ENCODE results near the gene SHC3. TPM values are rescaled to one million over a fixed set of nuclear protein-coding genes. Genes with fewer than 3 reads are reported as not detected.

The SHC3 gene
- total RNA-seq, 1 donor from 2014 or later = 10.8 TPM

- DNase-seq (ENCODE audit: low read depth, low spot score) = no peak
Observed at GRCh38 chr9:89024727-89025126, 153.9 kb downstream of the SHC3 start.

GRCh38 chr9:89023740-89024139 is 154.9 kb downstream of the SHC3 start:
- DNase-seq (ENCODE audit: low read depth, low spot score) = no peak

GRCh38 chr9:89022902-89023301 is 155.7 kb downstream of the SHC3 start:
- DNase-seq (ENCODE audit: low read depth, low spot score) = no peak

- DNase-seq (ENCODE audit: low read depth, low spot score) = no peak
Observed at GRCh38 chr9:89022001-89022759, 156.4 kb downstream of the SHC3 start.

DNA sequence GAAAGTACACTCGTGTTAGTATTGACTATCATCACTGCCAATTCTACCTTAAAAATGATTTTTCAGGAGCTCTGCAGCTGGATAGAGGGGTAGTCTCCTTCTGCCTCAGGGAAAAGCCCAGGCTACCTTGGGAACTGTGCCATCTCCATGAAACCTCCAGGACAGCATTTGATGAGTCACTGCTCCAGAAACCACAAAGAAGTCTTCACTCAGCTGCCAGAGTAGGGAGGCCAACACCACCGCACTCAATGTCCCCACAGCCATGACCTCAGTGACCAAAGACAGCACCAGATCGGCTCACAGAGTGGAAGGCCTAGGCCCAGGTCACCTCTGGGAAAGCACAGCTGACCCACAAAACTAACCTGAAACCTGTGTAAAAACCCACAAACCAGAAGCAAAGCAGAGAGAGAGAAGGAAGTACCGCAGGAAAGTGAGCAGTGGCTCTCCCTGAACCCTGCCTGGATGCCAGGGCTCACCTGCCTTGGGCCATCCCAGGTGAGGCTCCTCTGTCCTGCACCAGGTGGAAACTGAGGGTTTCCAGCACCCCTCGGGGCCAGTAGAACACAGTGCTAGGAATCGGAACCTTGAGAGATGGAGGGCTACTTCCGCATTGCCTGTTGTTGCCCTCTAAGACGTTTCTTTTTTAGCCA is 157.3 kb downstream of the SHC3 start:
- no peak for DNase-seq (ENCODE audit: low read depth, low spot score)

- no peak for DNase-seq (ENCODE audit: low read depth, low spot score)
Observed at GRCh38 chr9:89020754-89021153, 157.9 kb downstream of the SHC3 start.

- DNase-seq (ENCODE audit: low read depth, low spot score) = no peak
Observed at GRCh38 chr9:89015336-89015735, 163.3 kb downstream of the SHC3 start.

- no peak for DNase-seq (ENCODE audit: low read depth, low spot score)
Observed at GRCh38 chr9:89014153-89014552, 164.5 kb downstream of the SHC3 start.

DNA sequence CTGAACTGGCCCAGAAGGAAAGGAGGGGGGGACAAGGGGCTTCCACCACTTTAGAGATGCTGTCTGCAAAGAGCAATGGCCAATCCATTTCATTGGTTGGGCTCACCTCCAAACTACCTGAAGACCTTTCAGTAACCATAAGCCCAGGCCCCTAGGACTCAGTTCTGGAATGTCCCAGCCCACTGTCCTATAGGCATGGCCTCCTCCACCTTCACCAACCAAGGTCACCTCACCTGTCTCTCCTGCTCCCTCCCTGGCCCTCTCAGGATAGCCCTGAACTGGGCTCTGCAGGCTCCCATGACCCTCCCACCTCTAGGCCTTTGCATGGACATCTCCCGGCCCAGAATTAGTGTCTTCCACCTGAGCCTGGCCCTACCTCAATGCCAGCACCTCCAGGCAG is 165.0 kb downstream of the SHC3 start:
- no peak for DNase-seq (ENCODE audit: low read depth, low spot score)

DNA sequence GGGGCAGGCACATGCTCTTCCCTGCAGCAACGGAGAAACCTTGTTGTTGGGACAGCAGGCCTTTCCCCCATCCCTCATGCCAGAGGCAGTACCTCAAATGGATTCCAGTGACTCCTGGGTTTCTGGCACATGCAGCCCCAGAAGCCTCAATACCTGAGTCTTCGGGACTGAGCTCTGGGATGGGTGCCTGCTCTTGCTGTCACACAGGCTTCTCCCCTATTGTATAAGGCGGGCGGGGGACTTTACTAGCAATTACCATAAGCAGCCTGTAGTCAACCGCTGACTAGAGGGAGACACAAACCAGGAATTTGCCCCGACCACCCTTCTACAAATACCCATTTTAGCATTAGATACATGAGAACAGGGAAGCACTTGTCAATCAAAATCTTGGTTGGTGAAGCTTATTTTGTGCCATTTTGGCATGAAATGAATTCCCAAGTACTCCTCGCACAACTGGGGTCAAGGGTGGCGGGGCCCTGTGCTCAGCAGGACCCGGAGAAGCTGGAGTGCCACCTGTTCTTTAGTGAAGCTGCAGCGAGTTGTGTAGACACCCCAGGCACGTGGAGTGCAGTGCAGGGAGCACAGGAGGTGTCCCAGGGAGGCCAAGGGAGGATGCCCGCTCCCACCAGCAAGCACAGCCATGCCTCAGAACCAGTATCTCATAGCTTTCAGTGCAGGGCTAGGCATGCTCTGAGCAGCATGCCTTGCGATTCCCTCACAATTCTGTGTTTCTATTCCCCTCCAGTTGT is 166.2 kb downstream of the SHC3 start:
- no peak for DNase-seq (ENCODE audit: low read depth, low spot score)

DNA sequence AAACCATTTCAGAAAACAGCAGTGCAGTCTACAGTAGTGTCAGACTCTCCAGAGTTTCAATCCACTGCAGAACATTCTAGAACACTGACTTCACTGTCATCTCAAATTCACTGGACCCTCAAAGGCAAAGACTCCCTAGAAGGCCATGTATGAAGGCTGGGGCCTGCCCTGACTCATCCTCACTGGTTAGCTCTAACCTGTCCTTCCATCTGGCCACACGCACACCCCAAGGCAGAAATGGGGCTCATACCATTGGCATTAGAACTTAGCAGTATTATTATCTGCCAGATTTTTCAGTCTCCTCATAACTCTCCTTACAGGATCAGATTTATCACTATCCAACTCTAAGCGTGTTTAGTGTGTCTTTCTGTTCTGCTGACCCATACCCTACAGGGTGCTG is 166.9 kb downstream of the SHC3 start:
- DNase-seq (ENCODE audit: low read depth, low spot score) = no peak

- DNase-seq (ENCODE audit: low read depth, low spot score) = no peak
Observed at GRCh38 chr9:89010526-89011111, 168.0 kb downstream of the SHC3 start.

DNA sequence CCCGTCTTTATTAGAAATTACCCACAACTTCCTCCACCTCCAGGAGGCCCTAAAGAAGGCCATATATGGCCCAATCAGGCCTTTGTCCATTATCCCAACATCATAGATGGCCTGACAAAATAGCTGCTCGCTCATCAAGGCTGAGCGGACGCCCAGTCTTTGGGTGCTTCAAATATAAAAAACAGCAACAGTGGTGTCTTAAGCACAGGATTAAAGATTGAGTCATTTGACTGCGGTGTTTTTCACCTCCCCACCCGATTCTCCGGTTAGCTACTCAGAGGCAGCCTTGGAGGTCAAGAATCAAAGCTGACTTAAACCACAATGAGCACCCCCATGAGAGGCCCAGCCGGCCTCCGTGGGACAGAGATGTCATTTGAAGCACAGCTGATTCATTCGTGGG is 168.6 kb downstream of the SHC3 start:
- DNase-seq (ENCODE audit: low read depth, low spot score) = no peak

DNA sequence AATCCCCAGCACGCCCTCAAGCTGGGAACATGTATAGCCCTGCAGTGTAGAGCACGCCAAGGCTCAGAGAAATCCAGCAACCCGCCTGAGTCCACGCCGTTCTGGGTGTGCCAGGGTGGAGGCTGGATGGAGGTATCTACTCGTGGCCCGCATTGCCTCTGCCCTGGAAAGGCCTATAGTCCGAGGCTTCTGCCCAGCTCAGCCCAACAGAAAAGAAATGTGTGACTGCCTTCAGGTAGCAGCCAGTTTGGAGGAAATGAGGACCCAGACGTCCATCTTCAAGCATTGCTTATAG is 169.1 kb downstream of the SHC3 start:
- no peak for DNase-seq (ENCODE audit: low read depth, low spot score)

DNA sequence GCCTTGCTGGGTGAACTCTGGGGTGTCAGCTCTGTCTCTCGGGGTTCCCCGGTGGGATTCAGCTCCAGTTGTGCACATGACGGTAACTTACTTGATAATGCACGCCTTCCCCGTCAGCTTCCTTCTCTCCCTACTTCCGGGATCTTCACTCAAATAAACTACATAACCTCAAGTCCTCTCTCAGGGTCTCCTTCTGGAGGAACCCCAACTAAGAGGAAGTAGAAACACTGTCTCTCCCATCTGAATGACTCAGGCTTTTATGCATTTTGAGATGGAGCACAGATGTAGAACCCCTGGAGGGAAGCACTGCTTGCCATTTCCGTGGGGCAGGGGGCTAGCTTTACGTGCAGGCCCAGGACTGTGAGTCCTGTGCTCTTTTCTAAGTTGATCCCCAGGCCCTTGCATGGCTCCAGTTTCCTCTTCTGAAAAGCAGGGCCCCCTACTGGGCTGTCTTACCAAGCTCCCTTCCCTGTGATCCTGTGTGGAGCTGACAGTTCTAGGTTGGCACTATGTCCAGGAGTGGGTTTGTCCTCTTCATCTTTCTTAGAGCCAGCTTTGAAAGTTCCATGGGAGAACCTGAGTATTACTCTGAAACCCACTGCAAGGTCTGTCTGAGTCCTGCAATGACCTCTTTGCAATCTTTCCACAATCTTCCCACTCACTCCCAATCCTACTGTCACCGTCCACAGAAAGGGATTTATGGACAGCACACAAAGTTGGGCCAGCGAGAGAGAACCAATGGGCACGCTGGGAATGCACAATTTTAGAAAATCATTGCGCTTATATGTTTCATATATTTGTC is 169.7 kb downstream of the SHC3 start:
- no peak for DNase-seq (ENCODE audit: low read depth, low spot score)

DNA sequence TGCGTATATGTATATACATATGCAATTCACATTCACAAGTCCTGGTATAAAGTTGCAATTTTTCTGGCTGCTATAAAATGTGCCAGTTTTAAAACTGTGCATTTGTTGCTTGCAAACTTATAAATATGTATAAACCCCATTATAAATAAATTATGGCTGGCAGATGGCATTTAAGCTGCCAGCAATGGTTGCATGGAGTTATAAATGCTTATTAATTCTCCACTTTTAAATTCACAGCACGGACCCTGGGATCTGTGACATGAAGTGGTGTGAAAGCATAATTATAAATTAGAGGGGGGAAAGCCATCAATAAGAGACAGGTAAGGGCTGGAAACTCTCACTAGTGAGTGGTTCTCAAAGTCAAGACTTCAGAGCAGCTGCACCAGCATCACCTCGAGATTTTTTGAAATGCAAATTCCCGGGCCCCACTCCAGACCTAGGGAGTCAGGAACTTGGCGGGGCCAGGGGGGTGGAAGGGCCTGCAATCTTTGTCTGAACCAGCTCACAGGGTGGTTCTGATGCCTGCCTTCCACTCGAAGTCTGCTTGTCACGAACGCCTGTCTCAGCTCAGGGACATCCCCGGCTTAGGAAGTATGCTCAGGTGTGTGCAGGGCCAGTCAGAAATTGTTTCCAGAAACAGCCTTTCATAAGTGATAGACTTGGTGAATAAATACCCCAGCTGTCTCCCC is 170.4 kb downstream of the SHC3 start:
- no peak for DNase-seq (ENCODE audit: low read depth, low spot score)

DNA sequence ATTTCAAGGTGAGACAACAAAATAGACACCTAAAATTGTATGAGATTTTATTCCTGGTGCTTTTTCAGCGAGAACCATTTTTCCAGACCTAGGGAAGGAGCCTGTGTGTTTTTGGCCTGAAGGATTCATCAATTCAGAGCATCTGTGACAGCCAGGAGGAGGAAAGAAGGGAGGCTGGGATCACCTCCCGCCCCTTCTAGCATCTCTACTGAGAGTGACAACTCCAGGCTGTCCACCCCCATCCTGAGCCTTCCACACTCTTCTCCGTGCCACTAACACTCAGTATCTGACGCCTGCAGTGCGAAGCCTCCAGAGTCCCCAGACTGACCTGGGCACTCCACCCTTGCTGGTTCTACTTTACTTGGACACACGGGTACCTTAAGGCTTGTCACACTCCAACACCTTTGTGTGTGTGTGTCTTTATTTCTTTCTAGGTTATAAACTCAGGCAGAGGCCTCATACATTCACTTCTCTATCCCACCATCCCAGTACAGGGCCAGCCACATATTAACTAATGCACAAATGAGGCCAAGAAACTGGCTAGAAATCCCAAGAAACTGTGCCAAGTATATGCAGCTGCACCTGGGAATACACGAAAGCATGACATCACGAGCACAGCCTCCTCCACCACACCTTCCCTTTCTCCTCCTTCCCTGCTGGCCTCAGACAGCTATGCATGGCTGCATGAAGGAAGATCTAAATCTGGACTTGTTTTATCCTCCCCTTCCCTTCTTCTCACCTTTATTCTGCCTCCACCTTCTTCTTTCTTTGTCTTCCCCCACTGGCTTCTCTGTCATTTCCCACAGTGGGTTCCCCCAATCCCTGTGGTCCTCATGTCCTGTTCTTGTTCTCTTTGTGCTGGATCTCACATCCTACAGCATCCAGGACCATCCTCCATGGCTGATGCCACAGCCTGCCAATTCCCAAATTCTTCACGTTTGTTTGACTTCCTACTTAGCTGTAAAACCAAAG is 171.3 kb downstream of the SHC3 start:
- DNase-seq (ENCODE audit: low read depth, low spot score) = no peak

DNA sequence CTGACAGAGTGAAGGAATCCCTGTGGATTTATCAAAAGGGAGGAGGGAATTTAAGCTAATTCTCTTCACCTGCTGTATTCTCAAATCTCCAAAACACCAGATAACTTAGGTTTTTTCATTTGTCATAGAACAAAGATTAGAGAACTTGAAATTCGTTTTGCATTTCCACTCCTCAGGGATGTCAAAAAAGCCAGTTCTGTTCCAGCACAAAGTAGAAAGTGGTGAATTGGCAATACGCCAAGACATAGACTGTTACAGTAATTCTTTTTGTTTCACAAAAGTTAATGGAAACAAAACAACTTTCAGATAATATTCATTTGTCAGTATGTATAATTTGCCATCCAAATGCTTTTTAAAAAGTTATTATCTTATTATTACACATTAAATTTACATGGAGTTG is 172.4 kb downstream of the SHC3 start:
- DNase-seq (ENCODE audit: low read depth, low spot score) = no peak

DNA sequence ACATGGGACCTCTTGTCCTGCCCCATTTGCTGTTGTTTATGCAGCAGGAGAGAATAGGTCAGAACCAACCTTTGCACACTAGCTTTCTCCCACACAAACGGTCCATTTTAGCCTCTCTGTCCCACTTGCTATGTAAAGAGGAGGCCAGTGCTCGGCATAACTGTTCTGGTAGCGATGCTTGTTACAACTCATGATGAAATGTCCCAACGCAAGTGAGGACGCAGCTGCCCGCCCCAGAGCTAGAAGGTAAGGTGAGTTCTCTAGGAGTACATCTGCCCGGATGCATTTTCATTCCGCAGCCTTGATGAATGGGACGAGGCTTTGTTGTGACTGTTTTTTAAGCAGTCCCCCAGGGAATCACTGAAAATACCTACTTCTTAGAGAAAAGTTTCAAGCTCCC is 173.3 kb downstream of the SHC3 start:
- no peak for DNase-seq (ENCODE audit: low read depth, low spot score)

DNA sequence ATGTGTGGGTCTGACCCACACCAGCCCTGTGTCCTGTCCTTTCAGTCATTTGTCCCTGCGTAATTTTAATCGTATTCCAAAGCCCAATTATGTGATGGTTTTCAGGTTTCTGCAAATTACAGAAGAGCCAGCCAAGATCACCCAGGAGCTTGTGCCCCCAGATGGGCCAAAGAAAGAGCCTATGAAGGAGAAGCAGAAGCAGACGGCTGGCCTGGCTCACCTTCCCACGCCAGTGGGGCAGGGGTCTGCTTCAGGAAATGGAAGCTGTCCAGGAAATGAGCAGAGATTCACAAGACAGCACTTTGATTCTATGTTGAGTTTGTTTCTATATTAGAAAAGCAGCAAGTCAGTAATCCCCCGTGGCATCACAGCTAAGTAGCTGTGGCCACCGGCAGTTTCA is 175.6 kb downstream of the SHC3 start:
- DNase-seq (ENCODE audit: low read depth, low spot score) = no peak

Data from pulmonary artery endothelial cell (primary cell).